Amniotic stem cell (primary cell): ENCODE results near the gene HELZ.
"Not testable (repeated sequence)": the region's sequence is repeated elsewhere in the genome, so short reads cannot be mapped to it uniquely, and the experiment has no call there.

Source experiments
- DNase-seq: peaks from one replicate; lab custom pipeline; 2025; lab: John Stamatoyannopoulos, UW

Gene HELZ

DNA sequence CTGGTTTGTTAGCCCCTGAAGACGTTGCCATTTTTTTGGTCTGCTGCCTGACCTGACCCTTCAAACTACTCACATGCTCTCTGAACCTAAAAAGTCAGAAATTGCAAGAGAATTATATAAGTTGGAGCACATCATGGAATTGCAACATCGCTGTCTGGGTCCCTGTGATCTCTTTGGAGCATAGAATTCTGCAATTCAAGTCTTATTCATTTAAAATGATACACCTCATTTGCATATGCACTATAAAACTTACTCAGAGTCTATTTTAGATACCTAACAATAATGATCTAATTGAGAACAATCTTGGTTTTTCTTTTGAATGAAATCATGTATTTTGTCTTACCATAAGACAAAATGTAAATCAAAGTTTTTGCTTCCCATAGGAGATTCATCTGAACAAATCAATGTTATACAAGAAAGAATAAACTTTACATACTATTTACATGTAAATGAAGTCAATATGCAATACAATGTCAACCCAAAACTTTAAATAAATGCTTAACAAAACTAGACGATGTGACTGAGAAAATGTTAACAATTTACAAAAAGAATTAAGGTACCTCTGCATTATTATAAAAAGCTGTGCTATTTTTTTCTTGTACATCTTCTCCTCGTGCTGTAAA is 99.7 kb downstream of the HELZ start:
- DNase-seq: no peak

DNA sequence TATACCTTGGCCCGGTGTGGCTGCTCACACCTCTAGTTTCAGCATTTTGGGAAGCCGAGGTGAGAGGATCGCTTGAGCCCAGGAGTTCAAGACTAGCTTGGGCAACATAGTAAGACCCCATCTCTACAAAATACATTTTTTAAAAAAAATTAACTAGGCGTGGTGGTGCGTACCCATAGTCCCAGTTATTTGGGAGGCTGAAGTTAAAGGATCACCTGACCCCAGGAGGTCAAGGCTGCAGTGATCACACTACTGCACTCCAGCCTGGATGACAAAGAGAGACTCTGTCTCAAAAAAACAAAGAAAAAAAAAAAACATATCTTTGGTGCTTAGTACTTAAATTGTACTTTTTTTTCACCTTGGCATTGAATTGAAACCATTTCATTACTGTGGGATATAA is 101.7 kb downstream of the HELZ start:
- no peak for DNase-seq

DNA sequence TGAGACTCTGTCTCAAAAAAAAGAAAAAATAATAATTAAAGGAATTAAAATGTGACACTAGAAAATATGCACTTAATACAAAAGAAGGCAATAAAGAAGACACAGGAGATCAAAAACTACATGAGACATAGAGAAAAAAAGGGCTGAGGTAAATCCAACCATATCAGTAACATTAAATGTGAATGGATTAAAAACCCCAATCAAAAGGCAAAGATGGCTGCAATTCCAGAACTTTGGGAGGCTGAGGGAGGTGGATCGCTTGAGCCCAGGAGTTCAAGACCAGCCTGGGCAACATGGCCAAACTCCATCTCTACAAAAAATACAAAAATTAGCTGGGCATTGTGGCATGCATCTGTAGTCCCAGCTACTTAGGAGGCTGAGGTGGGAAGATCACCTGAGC is 103.0 kb downstream of the HELZ start:
- DNase-seq: not testable (repeated sequence)

GRCh38 chr17:67139784-67140665 is 105.0 kb downstream of the HELZ start:
- no peak for DNase-seq

GRCh38 chr17:67139289-67139688 is 105.7 kb downstream of the HELZ start:
- DNase-seq: no peak

DNA sequence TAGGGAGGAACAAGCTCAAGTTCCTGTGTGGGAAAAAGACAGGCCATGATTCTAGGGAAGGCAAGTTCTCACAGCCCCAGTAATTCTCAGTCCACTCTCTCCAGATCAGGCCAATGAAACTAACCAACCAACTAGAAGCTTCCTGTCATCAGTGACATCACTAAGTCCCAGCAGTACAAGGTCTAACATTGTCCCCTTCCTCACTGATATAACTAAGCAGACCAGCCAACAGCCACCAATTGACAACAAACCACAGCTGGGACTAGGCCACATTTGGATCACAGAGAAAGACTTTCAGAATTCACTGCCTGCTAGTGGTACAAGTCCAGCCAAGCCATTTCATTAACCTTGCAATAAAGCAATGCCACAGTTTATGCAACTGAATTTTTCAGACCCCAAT is 106.6 kb downstream of the HELZ start:
- no peak for DNase-seq

DNA sequence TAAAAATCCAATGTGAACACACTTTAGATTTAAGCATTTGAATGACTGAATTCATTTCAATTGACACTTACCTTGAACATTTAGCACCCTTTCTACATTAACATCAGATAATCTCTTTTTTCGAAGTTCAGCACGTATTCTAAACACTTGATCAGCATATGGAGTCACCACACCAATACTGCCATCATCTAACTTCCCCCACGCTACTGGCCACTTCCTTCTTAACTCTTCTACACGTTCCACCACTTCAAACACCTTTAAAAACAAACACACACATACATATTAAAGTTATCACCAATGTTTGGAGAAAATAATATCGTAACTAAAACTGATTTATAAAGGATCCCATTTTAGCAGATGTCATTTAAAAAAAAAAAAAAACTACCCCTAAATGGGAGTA is 107.1 kb downstream of the HELZ start:
- DNase-seq: no peak

DNA sequence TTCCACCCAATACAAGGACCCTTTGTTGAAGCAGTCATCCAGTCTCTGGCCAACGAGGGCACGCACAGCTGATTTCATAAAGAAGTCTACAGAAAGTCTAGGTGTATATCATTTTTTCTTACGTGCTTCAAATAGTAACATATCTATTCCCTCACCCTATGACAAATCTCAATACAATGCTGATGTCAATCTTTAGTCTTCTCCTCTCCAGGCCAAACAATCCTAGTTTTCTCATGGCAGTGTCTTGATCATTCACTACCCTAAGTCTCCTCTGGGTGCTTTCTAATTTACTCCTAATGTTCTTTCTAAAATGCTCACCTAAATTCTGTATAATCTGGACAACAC is 108.0 kb downstream of the HELZ start:
- DNase-seq: no peak

DNA sequence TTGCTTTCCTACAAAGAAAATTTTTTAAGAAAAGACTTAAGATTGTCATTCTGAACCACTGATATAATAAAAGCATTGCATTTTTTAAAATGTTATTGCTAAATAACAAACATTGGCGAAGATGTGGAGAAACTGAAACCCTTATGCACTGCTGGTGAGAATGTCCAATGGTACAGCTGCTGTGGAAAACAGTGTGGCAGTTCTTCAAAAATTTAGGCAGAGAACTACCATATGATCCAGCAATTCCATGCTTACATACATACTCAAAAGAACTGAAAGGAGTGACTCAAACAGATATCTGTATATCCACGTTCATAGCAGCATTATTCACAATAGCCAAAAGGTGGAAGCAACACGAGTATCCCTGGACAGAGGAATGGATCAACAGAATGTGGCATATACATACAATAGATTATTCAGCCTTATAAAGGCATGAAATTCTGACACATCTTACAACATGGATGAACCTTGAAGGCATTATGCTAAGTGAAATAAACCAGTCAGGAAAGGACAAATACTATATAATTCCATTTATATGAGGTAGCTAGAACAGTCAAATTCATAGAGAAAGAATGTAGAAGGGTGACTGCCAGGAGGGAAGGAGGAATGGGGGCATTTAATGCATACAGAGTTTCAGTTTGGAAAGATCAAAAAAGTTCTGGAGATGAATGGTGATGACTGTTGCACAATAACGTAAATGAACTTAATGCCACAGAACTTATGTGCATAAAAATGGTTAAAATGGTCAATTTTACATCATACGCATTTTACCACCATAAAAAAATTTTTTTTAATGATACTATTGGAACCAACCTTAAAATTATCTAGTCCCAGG is 108.6 kb downstream of the HELZ start:
- peak; percentile 22 for DNase-seq

DNA sequence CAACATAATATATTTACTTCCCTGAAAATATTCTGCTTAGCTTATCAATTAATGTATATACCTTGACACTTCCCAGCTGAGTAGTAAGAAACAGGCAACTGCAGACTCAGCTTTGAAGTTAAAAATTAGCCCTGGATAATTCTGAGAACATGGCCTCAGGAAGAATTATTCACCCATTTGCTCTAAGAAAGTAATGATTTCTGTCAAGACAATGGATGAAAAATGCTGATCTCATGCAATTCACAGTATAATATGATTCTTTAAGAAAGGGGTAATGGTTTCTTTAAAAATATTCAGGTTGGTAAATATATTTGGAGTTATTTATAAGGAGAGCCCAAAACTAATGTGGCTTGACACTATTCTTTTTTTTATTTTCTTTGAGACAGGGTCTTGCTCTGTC is 111.8 kb downstream of the HELZ start:
- DNase-seq: no peak

GRCh38 chr17:67132366-67132765 is 112.6 kb downstream of the HELZ start:
- no peak for DNase-seq

DNA sequence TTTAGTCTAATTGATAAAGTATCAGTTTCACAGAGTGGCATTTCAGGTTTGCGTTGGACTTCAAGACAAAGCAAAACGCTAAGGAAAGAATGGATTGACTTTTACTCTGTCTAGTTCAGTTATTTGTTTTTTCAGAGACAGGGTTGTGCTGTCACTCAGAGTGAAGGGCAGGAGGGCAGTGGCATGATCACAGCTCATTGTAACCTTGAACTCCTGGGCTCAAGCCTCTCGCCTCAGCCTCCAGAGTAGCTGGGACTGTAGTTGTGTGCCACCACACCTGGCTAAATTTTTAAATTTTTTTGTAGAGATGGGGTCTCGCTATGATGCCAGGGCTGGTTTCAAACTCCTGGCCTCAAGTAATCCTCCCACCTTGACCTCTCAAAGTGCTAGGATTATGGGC is 114.2 kb downstream of the HELZ start:
- DNase-seq: no peak

- DNase-seq: no peak
Observed at GRCh38 chr17:67129283-67129682, 115.7 kb downstream of the HELZ start.

GRCh38 chr17:67128700-67129099 is 116.3 kb downstream of the HELZ start:
- no peak for DNase-seq

- DNase-seq: no peak
Observed at GRCh38 chr17:67127925-67128324, 117.1 kb downstream of the HELZ start.

DNA sequence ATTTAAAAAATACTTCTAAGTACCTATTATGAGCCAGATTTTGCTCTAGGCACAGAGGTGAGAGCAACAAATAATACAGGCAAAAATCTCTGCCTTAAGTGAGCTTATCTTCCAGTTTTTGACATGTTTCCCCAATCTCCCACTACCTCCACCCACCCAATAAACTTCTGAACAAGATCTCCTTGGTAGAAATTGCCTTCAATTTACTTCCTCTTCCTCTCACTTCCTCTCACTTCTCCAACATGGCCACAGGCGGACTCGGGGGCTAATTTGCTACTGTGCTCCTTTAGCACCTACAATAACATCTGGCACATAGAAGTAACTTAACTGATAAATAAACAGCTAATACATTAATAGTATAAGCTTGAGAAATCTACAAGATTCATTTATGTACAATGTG is 118.0 kb downstream of the HELZ start:
- no peak for DNase-seq

GRCh38 chr17:67126543-67126942 is 118.5 kb downstream of the HELZ start:
- DNase-seq: not testable (repeated sequence)

- no peak for DNase-seq
Observed at GRCh38 chr17:67125924-67126323, 119.1 kb downstream of the HELZ start.

DNA sequence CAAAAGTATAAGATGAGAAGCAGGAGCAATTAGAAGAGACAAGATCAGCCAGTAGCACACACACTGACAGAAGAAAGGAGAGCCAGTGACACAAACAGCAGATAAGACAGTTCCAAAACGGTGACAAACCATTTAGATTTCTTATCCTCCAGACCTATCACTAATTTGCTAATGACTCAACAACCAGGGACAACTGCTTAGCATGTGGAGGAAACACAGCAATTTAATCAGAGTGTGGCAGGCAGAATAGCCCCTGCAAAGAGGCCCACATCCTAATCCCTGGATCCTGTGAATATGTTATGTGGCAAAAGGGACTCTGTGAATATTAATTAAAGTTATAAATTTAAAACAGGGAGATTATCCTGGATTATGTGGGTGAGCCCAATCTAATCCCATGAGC is 119.6 kb downstream of the HELZ start:
- no peak for DNase-seq

GRCh38 chr17:67124450-67125148 is 120.4 kb downstream of the HELZ start:
- no peak for DNase-seq

GRCh38 chr17:67123699-67124098 is 121.3 kb downstream of the HELZ start:
- DNase-seq: no peak

DNA sequence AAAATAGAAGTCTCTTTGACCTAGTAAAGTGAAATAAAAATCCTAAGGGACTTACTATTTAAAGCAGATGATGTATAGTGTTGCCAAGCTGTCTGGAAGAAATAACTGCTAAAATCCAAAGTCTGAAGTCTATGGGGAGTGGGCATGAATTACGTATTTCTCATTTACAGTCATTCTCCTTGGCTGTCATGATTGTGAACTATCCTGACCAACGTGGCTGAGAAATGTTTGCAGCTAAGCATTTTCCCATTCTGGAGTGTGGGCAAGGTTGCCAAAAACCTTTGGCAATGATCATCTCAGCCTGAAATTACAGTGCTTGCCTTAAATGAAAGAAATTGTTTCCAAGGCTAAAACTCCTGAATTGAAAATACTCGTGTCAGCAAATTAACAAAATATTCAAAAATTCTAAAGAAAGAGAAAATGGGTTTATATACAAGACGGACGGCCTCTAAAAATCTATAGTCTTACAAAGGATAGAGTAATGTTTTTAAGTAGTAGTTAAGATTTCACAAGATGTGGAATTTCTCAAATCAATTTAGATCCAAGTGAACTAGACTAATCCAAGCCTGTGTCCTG is 123.6 kb downstream of the HELZ start:
- no peak for DNase-seq
